GM19455 (cell line): Measurements from ENCODE around the gene PPFIA4.

Experiments used
- ATAC-seq: cut with Tn5 transposase; IDR thresholded peaks from one replicate; pipeline ENCODE4 v1.9.1; 2021; ENCODE audit not compliant: unreplicated experiment

Gene PPFIA4

DNA sequence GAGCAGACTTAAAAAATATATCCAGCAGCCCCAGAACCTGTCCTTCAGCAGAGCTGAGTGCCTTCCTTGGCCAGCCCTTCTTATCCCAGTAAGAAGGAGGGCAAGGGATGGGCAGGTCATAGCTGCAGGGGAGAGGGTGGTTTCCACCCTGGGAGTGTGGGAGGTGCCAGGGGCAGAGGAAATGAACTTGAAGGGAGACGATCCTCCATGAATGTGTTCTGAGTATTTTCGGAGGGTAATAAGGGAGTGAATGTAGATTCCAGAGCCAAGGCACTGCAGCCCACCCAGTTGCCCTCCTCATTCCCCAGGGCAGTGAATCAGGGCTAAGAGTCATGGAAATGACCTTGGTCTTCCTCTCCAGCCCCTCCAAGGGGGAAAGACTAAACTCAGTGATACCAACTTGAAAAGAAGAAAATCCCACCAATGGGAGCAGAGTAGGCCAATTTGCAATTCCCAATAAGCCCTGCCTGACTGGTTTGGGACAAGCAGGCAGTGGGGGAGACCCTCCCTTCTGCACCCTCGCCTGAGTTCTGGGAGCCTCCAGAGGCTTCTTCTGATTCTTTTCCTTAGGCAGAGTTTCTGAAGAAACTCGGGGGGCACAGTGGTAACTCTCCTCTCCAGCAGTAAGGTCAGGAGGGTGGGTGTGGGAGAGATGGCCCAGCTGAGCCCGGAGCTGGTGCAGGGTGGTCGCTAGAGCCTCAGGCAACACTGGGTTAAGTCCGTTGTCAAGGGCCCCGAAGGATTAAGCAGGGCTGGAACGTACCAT is 55.4 kb downstream of the PPFIA4 start:
- ATAC-seq = no peak

- ATAC-seq = no peak
Observed at GRCh38 chr1:203082231-203082505, 55.9 kb downstream of the PPFIA4 start.

- ATAC-seq = no peak
Observed at GRCh38 chr1:203082571-203083462, 56.5 kb downstream of the PPFIA4 start.

DNA sequence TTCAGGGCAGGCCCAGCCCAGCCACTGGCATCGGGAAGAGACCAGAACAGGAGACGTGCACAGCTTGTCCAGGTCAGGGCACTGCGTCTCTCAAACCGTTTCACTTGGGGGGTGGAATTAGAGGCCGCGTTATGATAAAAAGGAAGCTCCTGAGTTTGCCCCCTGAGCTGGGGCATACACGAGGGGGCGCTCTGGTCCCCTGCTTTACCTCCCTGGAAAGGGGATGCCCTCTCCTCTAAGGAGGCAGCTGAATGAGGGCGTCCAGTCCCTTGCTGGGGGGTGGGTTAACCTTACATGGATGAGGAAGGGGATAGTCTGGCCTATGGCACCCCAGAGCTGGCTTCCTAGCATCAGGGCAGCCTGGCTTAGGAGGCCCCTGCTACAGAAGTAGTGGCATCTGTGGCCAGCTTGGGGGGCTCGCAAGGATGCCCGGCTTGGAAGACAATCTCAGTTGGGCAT is 57.2 kb downstream of the PPFIA4 start:
- ATAC-seq = no peak

- ATAC-seq = no peak
Observed at GRCh38 chr1:203084588-203085527, 58.6 kb downstream of the PPFIA4 start.

DNA sequence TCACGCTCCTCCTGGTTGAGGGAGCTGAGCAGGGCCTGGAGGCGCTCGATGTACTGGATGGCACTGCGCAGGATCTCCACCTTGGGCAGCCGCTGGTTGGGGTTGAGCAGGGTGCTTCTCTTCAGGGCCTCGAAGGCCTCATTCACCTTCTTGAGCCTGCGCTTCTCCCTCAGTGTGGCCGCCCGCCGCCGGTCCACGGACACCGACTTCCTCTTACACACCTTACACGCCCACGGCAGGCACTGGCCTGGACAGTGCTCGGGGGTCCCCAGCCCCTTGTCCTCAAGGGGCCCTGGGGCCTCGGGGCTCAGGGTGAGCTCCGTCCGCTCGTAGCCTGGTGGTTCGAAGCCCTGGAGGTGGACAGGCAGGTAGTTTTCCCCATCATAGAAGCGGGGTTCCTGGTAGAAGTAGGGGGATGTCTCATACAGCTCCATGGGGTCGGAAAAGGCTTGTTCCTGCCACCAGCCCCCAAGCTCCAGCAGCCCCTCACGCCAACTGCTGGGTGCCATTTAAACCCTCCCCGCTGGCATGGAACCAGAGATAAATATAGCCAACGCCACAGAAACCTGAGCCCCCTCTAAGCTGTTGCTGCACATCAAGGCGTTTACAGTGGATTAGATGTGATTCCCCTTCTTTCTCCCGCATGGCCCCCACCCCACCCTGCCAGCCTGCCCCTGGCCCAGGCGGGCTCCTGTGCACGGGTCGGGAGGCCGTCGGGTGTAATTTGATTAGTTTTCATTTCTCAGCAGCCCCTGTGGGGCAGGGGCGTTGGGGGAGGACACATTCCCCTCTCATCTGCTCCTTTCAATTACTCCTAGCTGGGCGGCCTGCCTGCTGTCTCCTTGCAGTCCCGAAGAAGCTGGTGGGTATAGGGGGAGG is 59.5 kb downstream of the PPFIA4 start, which contains the start of gene MYOG:
Gene MYOG (minus strand): TSS at position 485 of the 879 bp plus-strand sequence. CDS start 51 bp downstream, at position 434.
- no peak for ATAC-seq

DNA sequence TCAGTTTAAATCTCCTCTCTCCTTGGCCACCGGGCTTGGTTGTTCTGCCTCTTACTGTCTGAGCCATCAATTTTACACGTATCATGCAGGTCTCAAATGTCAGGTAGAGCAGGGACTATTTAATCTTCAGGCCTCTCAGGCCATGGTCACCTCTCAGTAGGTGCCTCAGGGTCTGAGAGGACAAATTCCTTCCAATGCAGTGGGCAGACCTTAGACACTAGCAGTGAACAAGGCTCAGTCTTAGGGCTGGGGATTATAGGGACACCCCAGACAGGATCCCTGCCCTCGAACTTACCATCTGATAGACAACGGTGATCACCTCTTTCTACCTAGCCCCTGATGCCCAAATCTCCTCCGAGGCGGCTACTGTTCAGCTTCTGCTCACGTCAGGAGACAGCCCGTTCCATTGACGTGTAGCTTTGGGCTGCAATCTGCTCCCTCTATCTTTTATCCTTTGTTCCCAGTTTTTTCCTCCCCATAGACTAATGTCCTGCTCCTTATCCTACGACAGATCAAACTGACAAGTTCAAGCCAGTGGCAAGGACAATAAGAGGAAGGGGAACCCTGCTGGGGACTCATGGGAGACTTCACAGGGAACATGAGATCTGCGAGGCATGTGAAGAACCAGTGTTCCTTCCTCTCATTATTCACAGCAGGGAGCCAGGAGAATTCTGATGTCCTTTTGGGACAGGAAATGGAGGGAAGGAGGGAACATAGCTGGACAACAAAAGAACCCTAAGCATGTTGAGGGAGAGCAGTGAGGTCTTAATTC is 60.9 kb downstream of the PPFIA4 start:
- ATAC-seq = no peak

DNA sequence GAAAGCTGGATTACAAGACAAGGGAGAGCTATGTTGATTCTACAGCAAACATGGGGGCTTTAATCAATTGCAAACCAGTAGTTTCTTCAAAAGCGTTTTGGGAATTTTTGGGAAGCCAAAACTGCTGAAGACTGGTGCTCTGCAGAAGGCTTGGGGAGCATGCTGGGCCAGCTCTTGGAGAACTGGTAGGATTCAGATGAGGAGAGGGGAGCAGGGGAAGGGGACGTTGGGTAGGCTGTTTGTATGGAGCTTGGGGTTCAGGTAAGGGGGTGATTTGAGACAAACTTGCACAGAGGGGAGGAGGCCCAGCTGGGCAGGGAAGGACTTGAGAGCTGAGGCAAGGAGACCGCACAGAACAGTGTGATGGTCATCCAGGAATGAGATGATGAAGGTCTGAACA is 62.1 kb downstream of the PPFIA4 start:
- ATAC-seq = no peak

DNA sequence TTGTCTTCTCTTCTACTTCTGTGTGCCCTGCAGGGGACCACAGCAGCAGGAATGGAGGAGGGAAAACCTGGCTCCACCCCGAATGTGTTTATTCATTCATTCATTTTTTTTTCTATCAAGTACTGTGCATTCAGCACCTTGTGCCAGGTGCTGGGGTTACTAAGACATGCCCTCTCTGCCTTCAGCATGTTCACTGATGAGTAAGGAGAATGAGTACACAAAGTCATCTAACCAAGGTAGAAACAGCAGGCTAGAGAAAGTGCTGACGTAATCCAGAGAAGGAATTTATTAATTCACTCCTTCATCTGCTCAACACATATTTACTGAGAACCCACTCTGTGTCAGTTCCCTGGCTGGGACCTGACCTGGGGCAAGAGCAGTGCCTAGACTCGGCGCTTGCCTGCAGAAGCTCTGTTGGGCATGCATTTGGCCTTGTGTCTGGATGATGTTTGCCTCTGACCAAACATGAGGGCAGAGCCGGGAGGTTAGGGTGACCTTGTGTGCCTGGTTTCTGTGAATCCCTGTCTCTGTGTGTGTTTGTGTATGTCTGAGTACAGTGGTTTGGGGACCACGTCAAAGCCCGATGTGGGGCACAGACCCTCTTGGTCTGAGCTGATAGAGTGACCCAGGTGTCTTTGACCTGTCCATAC is 62.8 kb downstream of the PPFIA4 start:
- no peak for ATAC-seq

DNA sequence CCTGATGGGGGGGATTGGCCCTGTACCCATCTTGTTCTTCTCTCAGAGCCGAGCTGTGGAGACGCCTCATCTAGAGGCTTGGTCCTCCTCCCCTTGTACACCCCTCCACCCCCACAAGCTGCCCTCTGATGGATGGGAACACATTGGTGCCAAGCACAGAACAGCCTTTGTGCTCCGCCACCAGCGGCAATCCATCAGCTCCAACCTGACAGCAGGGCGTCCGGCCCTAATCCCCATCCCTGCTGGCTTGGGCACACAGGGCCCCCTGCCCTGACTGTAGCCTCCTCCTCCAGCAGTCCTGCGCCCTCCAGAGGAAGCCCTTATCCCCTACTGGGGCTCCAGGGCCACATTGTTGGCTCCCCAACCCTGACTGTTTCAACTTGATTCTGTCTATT is 63.4 kb downstream of the PPFIA4 start:
- ATAC-seq = no peak

DNA sequence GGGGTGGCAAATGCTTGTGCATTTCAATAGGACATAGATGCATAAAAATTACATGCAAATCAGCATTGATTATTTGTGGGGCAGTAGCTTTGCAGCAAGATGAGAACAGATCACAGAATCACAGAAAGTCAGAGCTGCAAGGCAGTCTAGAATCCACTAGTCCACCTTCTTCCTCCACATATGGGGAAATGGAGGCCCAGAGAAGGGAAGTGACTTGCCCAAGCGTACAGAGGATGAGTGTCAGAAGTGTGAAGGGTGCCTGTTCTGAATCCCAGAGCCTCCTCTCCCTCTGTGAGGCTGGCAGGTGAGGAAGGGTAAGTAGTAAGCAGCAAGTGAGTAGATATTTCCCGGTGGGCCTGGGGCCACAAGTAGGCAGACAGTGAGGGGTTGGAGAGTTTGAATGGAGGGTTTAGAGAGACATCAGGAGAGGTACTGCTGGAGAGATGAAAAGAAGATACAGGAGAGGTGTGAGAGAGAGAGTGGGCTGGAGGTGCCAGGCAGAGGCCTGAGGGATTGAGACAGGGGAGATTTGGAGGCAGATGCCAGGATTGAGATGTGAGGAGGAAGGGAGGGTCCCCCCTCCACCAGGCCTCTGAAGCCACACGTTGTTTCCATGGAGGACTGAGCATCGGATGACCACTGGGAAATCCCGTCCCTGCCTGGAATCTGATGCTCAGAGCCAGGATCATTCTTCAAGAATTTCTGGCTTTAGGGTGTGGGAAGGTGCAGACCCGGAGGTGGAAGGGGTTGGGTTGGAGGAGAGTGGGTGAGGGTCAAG is 64.3 kb downstream of the PPFIA4 start:
- ATAC-seq = no peak

DNA sequence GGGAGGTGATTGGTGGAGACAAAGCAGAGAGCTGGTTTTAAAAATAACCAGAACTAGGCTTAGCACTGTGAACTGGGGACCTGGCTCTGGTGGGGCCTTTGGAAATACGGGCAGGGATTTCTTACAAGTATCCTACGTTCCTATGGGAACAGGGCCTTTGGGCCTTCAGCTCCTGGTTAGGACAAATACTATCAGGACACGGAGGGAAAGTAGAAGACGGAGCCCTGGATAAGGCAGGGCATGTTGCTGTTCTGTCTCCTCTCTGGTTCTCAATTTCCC is 64.8 kb downstream of the PPFIA4 start:
- ATAC-seq = no peak

GRCh38 chr1:203091761-203092330 is 65.6 kb downstream of the PPFIA4 start:
- ATAC-seq = no peak

DNA sequence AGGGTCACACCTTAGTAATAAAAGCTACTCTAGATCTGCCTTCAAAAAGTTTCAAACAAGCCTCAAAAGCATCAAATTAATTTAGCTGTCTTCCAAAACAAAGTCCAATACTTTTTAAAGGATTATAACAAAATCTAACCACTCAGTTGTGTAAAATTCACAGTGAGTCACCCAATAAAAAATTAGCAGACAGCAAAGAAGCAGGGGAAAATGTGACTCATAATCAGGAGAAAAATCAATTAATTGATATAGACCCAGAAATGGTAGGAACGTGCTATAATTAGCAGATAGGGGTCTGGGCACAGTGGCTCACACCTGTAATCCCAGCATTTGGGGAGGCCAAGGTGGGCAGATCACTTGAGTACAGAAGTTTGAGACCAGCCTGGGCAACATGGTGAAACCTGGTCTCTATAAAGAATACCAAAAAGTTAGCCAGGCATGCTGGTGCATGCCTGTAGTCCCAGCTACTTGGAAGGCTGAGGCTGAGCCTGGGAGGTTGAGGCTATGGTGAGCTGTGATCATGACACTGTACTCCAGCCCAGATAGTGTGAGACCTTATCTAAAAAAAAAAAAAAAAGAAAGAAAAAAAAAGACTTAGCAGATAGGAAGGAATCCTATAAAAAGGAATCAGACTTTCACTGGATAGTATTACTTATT is 67.6 kb downstream of the PPFIA4 start:
- ATAC-seq = no peak

DNA sequence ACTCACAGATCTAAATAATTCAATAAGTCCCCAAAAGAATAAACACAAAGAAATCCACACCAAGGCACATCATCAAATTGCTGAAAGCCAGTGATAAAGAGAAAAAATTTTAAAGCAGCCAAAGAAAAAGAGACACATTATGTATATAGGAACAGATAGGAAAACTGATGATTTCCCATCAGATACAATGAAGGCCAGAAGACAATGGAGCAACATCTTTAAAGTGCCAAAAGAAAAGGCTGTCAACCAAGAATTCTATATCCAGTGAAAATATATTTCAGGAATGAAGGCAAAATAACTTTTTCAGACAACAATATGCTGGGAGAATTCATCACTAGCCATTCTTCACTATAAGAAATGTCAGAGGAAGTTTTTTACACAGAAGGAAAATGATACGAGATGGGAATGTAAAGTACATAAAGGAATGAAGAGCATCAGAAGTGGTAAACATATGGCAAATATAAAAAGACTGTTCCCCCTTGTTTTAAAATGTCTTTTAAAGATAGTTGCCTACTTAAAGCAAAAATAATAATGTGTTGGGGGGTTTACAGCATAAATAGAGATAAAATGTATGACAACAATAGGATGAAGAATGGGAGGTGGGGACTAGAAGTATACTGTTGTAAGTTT is 68.9 kb downstream of the PPFIA4 start:
- ATAC-seq = no peak

GRCh38 chr1:203096566-203096965 is 70.3 kb downstream of the PPFIA4 start:
- ATAC-seq = no peak

DNA sequence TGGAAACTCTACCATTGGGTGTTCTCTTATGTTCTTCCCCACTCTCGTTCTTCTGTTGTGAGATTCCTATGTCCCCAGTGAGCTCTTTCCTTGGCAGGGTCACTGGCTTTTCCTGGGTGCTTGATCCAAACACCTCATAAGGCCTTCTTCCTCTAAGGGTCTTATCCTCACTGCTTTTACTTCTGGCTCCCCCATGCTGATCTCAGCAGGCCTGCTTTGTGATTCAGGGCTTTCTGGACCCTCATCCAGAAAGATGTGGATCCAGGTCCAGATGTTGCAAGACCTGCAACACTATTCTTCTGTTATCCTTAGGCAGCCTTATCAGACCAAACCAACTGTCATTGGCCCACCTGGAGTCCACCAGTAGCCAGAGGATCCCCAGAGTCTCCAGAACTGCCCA is 70.7 kb downstream of the PPFIA4 start:
- ATAC-seq = no peak
